ENCODE results near the gene ATP8A2. TPM values are rescaled to one million over a fixed set of nuclear protein-coding genes. Genes with fewer than 3 reads are reported as not detected.

Gene ATP8A2
- total and polyA plus RNA-seq, 2 of the 4 experiments (the other 2 are of a cell fraction), result 0.02 to 0.18 TPM

DNA sequence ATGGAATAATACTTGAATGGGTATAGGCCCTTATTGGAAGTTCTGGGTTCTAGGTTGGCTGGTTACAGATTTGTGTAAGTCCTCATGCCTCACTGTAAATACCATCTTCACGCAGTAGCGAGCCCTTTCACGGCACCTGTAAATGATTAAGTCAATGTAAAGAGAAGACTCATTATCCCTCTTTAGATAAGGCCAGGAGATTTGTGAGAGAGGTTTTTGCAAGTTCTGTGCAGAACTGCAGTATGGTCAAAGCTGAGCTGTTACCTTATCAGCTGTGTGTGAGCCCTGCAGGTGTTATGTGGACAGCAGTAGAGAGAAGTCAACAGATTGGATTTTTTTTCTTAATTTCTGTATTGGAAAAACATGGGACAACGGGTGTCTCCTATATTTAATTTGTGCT, 538.5 kb downstream of the ATP8A2 start:
- no peaks in the 10 kb centered on the region for H3K9me1 ChIP-seq (ENCODE audit: insufficient read depth, low read length)
- H3K4me2 ChIP-seq (ENCODE audit: low read depth, low read length), result no peak overlapping the region
- no peak overlapping the region for H4K5ac ChIP-seq (ENCODE audit: low read depth, low read length)
- no peak overlapping the region for H3K4ac ChIP-seq (ENCODE audit: low read depth, low read length)
- WGBS, 2 experiments (ENCODE audit: extremely low coverage in 2 of 2, insufficient read length in 1 of 2), result no CpG with 5 or more reads among the region's 4 CpGs
- H2AK9ac ChIP-seq (replicated peaks; ENCODE audit: low read depth, low read length, poor library complexity), result no peak overlapping the region
- H3K27ac ChIP-seq (ENCODE audit: insufficient read depth, low read length), result no peak overlapping the region
- H3K4me3 ChIP-seq (ENCODE audit: insufficient read depth, low read depth, low read length), result no peak overlapping the region
- TF ChIP-seq MAZ (IDR thresholded peaks at IDR 0.05; ENCODE audit: borderline replicate concordance, low read depth, low read length) (no peak), BHLHE40 (IDR thresholded peaks at IDR 0.05; ENCODE audit: low read depth, low read length) (no peak), MXI1 (IDR thresholded peaks at IDR 0.05; ENCODE audit: borderline replicate concordance, low read depth, low read length) (no peak)
- TF ChIP-seq, protein P1, sequence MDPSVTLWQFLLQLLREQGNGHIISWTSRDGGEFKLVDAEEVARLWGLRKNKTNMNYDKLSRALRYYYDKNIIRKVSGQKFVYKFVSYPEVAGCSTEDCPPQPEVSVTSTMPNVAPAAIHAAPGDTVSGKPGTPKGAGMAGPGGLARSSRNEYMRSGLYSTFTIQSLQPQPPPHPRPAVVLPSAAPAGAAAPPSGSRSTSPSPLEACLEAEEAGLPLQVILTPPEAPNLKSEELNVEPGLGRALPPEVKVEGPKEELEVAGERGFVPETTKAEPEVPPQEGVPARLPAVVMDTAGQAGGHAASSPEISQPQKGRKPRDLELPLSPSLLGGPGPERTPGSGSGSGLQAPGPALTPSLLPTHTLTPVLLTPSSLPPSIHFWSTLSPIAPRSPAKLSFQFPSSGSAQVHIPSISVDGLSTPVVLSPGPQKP (IDR thresholded peaks at IDR 0.05; ENCODE audit: borderline replicate concordance, low read depth, low read length), result no peak
- H3K9ac ChIP-seq (ENCODE audit: low read depth, low read length), result no peak overlapping the region
- H2BK120ac ChIP-seq (ENCODE audit: low read depth, low read length), result no peak overlapping the region
- peaks cover 2% of the 10 kb centered on the region; the same call in 1 of the 2 replicates for H3K9me3 ChIP-seq (ENCODE audit: control insufficient read depth, insufficient read depth, low read length)
- no peak overlapping the region for H3K18ac ChIP-seq (ENCODE audit: low read depth, low read length)
- H4K20me1 ChIP-seq (ENCODE audit: insufficient read depth, low read length), result no peaks in the 10 kb centered on the region
- no TSS peak for BruUV-seq (replicated peaks)
- no peak overlapping the region for H2AK5ac ChIP-seq (ENCODE audit: low read depth, low read length)
- H2AFZ ChIP-seq (replicated peaks; ENCODE audit: low read length, poor library complexity), result no peak overlapping the region
- dilution Hi-C loops (cut with HindIII; ENCODE audit: low sequenced_read_pairs, unreplicated experiment) (no loop called here), intact Hi-C loops (cut with micrococcal nuclease) (no loop called here), in situ Hi-C loops (cut with MboI; ENCODE audit: low sequenced_read_pairs) (no loop called here)
- ATAC-seq (ENCODE audit: low read depth) (no peak), DNase-seq (no peak)
- ChIA-PET POLR2A (ENCODE audit: unreplicated experiment) (no interaction called here), CTCF (interaction anchor here (0.6 kb wide), 1 partner anchor 894 kb away, joined by 4 read pairs; no protein-coding TSS in a partner anchor)
- no peak overlapping the region for H2BK5ac ChIP-seq (ENCODE audit: low read depth, low read length, poor library complexity, severe bottlenecking)
- no peaks in the 10 kb centered on the region for H3K4me1 ChIP-seq (ENCODE audit: control insufficient read depth, insufficient read depth, low read length)
- H3K23ac ChIP-seq (ENCODE audit: low read depth, low read length), result no peak overlapping the region
- H3K79me1 ChIP-seq (ENCODE audit: low read depth in 1 of 2, low read length in 2 of 2), result no peaks in the 10 kb centered on the region
- H3K27me3 ChIP-seq (ENCODE audit: control insufficient read depth, insufficient read depth, low read length), result no peaks in the 10 kb centered on the region
- H3K14ac ChIP-seq (replicated peaks; ENCODE audit: low read depth, low read length), result no peak overlapping the region
- H4K91ac ChIP-seq (ENCODE audit: insufficient read depth, low read depth, low read length), result no peak overlapping the region
- H3K36me3 ChIP-seq (ENCODE audit: control insufficient read depth, insufficient read depth, low read length), result no peaks in the 10 kb centered on the region
- H2BK15ac ChIP-seq (ENCODE audit: low read depth, low read length), result no peak overlapping the region
- no peak overlapping the region for H4K8ac ChIP-seq (ENCODE audit: low read depth in 2 of 2, low read length in 2 of 2)
- no peak overlapping the region for H3K56ac ChIP-seq (ENCODE audit: extremely low read depth, insufficient read depth, low read length)
- H2BK20ac ChIP-seq (ENCODE audit: low read depth, low read length), result no peak overlapping the region
